HepG2 (cell line): ENCODE measurements around the gene FAM117B. TPM values are rescaled to one million over a fixed set of nuclear protein-coding genes. Genes with fewer than 3 reads are reported as not detected.
A peak's percentile ranks its signal among the peaks of the same experiment; 100 is the strongest.

Source experiments
- GATAD2A ChIP-seq: IDR thresholded peaks from 2 replicates; pipeline ENCODE4 v1.6.1; 2016
- HMGXB4 ChIP-seq, 2 experiments: sonication (generic) in 1 of 2; formaldehyde crosslinking in 1 of 2; IDR thresholded peaks; 2 replicates each; pipeline versions ENCODE4 v1.4.0 to v1.6.1; 2018 to 2020; ENCODE audit warnings: missing genetic modification reagents in 2 of 2, borderline replicate concordance in 1 of 2, low read depth in 1 of 2, mild to moderate bottlenecking in 1 of 2, missing biosample characterization in 1 of 2
- MAFF ChIP-seq: IDR thresholded peaks from 2 replicates; pipeline ENCODE4 v1.6.1; 2011; ENCODE audit warnings: low read depth, low read length, improper control_type of control experiment
- MEIS1 ChIP-seq: sonication (generic); formaldehyde crosslinking; IDR thresholded peaks from 2 replicates; pipeline ENCODE4 v1.9.0; 2021; ENCODE audit warnings: mild to moderate bottlenecking, missing genetic modification reagents, moderate library complexity, borderline replicate concordance
- MTERF4 ChIP-seq: sonication (generic); formaldehyde crosslinking; IDR thresholded peaks from 2 replicates; pipeline ENCODE4 v1.8.0; 2023; ENCODE audit warnings: mild to moderate bottlenecking, missing genetic modification reagents
- NR2F6 ChIP-seq, 2 experiments: IDR thresholded peaks; 2 replicates each; pipeline ENCODE4 v1.6.1; 2016; ENCODE audit warnings: antibody characterized with exemption in 1 of 2, mild to moderate bottlenecking in 1 of 2
- PHB2 ChIP-seq: fragments of 450-650 bp; IDR thresholded peaks from 2 replicates; pipeline ENCODE4 v1.6.1; 2018; ENCODE audit not compliant: partially characterized antibody
- RFX1 ChIP-seq: fragments of 450-650 bp; IDR thresholded peaks from 2 replicates; pipeline ENCODE4 v1.6.1; 2017
- TFDP1 ChIP-seq: IDR thresholded peaks from 2 replicates; pipeline ENCODE4 v1.6.1; 2016; ENCODE audit warnings: missing compliant biosample characterization, missing genetic modification reagents, borderline replicate concordance
- THRA ChIP-seq: sonication (generic); formaldehyde crosslinking; IDR thresholded peaks from 2 replicates; pipeline ENCODE4 v1.4.0; 2020; ENCODE audit warnings: missing genetic modification reagents, borderline replicate concordance
- YEATS4 ChIP-seq: sonication (generic); formaldehyde crosslinking; IDR thresholded peaks from 2 replicates; pipeline ENCODE4 v1.4.0; 2020; ENCODE audit warnings: missing genetic modification reagents, borderline replicate concordance
- ZNF431 ChIP-seq: sonication (generic); formaldehyde crosslinking; IDR thresholded peaks from 2 replicates; pipeline ENCODE4 v1.9.0; 2022; ENCODE audit warnings: missing genetic modification reagents, low read depth, mild to moderate bottlenecking, borderline replicate concordance
- ZNF552 ChIP-seq: sonication (generic); formaldehyde crosslinking; IDR thresholded peaks from 2 replicates; pipeline ENCODE4 v1.9.0; 2022; ENCODE audit warnings: missing genetic modification reagents, mild to moderate bottlenecking, borderline replicate concordance
- ZNF558 ChIP-seq: sonication (generic); formaldehyde crosslinking; IDR thresholded peaks from 2 replicates; pipeline ENCODE4 v1.9.0; 2022; ENCODE audit warnings: mild to moderate bottlenecking, missing genetic modification reagents, borderline replicate concordance
- ZSCAN9 ChIP-seq: IDR thresholded peaks from 2 replicates; pipeline ENCODE4 v1.6.1; 2016; ENCODE audit warnings: borderline replicate concordance
- polyA plus RNA-seq, 8 experiments: library from polyadenylated mRNA; depleted of rRNA in 3 of 8; stranded (reverse) in 7 of 8; unstranded in 1 of 8; fragments of >200 nt; fragmentation: Illumina TruSeq in 4 of 8; extraction: Trizol in 4 of 8; gene quantifications; 2 replicates each; pipeline versions ENCODE4 v1.2.1 to v1.2.3, GENCODE V29; 2011 to 2016; ENCODE audit warnings: low read depth in 4 of 8, missing spikeins in 1 of 8, mixed read lengths in 1 of 8; ENCODE audit not compliant: insufficient read depth in 1 of 8
- total RNA-seq, 5 experiments: library from RNA; depleted of rRNA; stranded (reverse); fragments of >200 nt; fragmentation: Illumina TruSeq; extraction: Trizol; gene quantifications; 2 replicates each; pipeline ENCODE4 v1.2.3, GENCODE V29; 2016; ENCODE audit warnings: low read depth in 1 of 5
- TF ChIP-seq, protein P1 (sequence below): sonication (generic); formaldehyde crosslinking; IDR thresholded peaks from 2 replicates; pipeline ENCODE4 v1.5.1; 2020; ENCODE audit warnings: missing genetic modification reagents, mild to moderate bottlenecking, borderline replicate concordance
- TF ChIP-seq, protein P2 (sequence below): IDR thresholded peaks from 2 replicates; pipeline ENCODE4 v1.6.1; 2016; ENCODE audit warnings: missing compliant biosample characterization, missing genetic modification reagents, borderline replicate concordance
- TF ChIP-seq, protein P3 (sequence below): sonication (generic); formaldehyde crosslinking; IDR thresholded peaks from 2 replicates; pipeline ENCODE4 v1.5.0; 2020; ENCODE audit warnings: missing genetic modification reagents

FAM117B gene
- total and polyA plus RNA-seq, 2 of the 13 experiments (the other 11 are each of a cell fraction or from before 2014, with no cell fraction given): 5.8 to 11.0 TPM

DNA sequence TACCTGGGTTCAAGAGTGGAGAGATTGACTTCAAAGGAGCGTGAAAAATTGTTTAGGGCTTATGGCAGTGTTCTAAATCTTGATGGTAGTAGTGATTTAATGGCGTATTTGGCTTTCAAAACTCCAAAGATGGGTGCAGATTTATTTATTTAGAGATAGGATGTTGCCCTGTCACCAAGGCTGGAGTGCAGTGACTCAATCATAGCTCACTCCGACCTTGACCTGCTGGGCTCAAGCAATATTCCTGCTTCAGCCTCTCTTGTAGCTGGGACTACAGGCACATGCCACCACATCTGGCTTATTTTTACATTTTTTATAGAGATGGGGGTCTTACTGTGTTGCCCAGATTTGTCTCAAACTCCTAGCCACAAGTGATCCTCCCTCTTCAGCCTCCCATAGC lies 52.5 kb downstream of the FAM117B start (continued):
- no peak for TF ChIP-seq MTERF4 (CRISPR knock-in tag)
- peak; percentile 63 for TF ChIP-seq GATAD2A (CRISPR knock-in tag)
- TF ChIP-seq NR2F6 (IDR thresholded peaks at IDR 0.05): peak; percentile 86
- peak; percentile 92 for TF ChIP-seq NR2F6 (CRISPR knock-in tag; IDR thresholded peaks at IDR 0.05)
- no peak for TF ChIP-seq YEATS4 (CRISPR knock-in tag)
- TF ChIP-seq, protein P1, sequence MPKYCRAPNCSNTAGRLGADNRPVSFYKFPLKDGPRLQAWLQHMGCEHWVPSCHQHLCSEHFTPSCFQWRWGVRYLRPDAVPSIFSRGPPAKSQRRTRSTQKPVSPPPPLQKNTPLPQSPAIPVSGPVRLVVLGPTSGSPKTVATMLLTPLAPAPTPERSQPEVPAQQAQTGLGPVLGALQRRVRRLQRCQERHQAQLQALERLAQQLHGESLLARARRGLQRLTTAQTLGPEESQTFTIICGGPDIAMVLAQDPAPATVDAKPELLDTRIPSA (CRISPR knock-in tag): no peak
- TF ChIP-seq, protein P2, sequence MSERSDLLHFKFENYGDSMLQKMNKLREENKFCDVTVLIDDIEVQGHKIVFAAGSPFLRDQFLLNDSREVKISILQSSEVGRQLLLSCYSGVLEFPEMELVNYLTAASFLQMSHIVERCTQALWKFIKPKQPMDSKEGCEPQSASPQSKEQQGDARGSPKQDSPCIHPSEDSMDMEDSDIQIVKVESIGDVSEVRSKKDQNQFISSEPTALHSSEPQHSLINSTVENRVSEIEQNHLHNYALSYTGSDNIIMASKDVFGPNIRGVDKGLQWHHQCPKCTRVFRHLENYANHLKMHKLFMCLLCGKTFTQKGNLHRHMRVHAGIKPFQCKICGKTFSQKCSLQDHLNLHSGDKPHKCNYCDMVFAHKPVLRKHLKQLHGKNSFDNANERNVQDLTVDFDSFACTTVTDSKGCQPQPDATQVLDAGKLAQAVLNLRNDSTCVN (CRISPR knock-in tag): no peak
- TF ChIP-seq, protein P3, sequence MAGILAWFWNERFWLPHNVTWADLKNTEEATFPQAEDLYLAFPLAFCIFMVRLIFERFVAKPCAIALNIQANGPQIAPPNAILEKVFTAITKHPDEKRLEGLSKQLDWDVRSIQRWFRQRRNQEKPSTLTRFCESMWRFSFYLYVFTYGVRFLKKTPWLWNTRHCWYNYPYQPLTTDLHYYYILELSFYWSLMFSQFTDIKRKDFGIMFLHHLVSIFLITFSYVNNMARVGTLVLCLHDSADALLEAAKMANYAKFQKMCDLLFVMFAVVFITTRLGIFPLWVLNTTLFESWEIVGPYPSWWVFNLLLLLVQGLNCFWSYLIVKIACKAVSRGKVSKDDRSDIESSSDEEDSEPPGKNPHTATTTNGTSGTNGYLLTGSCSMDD (CRISPR knock-in tag): no peak
- no peak for TF ChIP-seq ZNF552 (CRISPR knock-in tag)
- TF ChIP-seq THRA (CRISPR knock-in tag): no peak
- TF ChIP-seq RFX1: no peak
- TF ChIP-seq MAFF: no peak
- no peak for TF ChIP-seq TFDP1 (CRISPR knock-in tag)
- TF ChIP-seq HMGXB4 (CRISPR knock-in tag; IDR thresholded peaks at IDR 0.05; ENCODE audit: borderline replicate concordance in 1 of 2, low read depth in 1 of 2): 0 out of 4 replicates have a peak, but pooled peaks of 1 of the 2 experiments have one; percentile 23
- TF ChIP-seq MEIS1 (CRISPR knock-in tag): no peak
- no peak for TF ChIP-seq ZNF558
- TF ChIP-seq ZSCAN9 (CRISPR knock-in tag): no peak
- no peak for TF ChIP-seq PHB2
- TF ChIP-seq ZNF431 (CRISPR knock-in tag): no peak
